HCT116 (cell line): ENCODE results near the gene ARHGEF19. TPM values are rescaled to one million over a fixed set of nuclear protein-coding genes. Genes with fewer than 3 reads are reported as not detected.
"Not testable (repeated sequence)": the region's sequence is repeated elsewhere in the genome, so short reads cannot be mapped to it uniquely, and the experiment has no call there.

Source experiments
- ATAC-seq: fragments of 200-7000 bp; cut with Tn5 transposase; 2 replicates; pipeline ENCODE4 v1.9.1; 2020; ENCODE audit warnings: mild to moderate bottlenecking, moderate library complexity
- BruUV-seq: library from RNA; stranded (reverse); fragments of 400-500 nt; replicated peaks from 2 replicates; lab custom pipeline; 2021; lab: Mats Ljungman, UMichigan
- CTCF ChIA-PET: fragments of 300-600 bp; sonication (Branson Sonifier 250); formaldehyde crosslinking; loops from one replicate; lab custom pipeline; 2021; ENCODE audit warnings: antibody characterized with exemption; lab: Charles Lee
- POLR2A ChIA-PET: fragments of 300-600, 350-600 bp; sonication (Branson Sonifier 250); formaldehyde crosslinking; loops from one replicate; lab custom pipeline; 2021; ENCODE audit warnings: antibody characterized with exemption; lab: Charles Lee
- RAD21 ChIA-PET, 2 experiments: fragments of 300-600 bp; sonication (Branson Sonifier 250); formaldehyde crosslinking; loops; one replicate each; lab custom pipeline; 2023; ENCODE audit warnings: low total read pairs in 2 of 2; ENCODE audit not compliant: uncharacterized antibody in 2 of 2, unreplicated experiment in 2 of 2, low non-redundant PET in 1 of 2; lab: Charles Lee
- DNase-seq: peaks from one replicate; pipeline ENCODE4 v3.0.0-alpha.2; 2010; ENCODE audit warnings: low read depth, low spot score
- H2AFZ ChIP-seq: fragments of 200-600 bp; shearing (Covaris generic), sonication (generic); 2 replicates; pipeline ENCODE4 v1.6.1; 2017; ENCODE audit warnings: low read depth, mixed run types, mixed read lengths, antibody characterized with exemption, low read length; ENCODE audit not compliant: poor library complexity, severe bottlenecking
- H3K27ac ChIP-seq: 2 replicates; pipeline ENCODE4 v1.5.1; 2012; ENCODE audit warnings: low read depth, low read length
- H3K27me3 ChIP-seq: fragments of 200-600 bp; sonication (generic); 2 replicates; pipeline ENCODE4 v1.6.1; 2016; ENCODE audit warnings: mixed run types, low read length, mixed read lengths; ENCODE audit not compliant: insufficient read depth
- H3K36me3 ChIP-seq, 2 experiments: fragments of 200-500 bp in 1 of 2; fragments of 200-600 bp in 1 of 2; sonication (Bioruptor generic) in 1 of 2; sonication (generic) in 1 of 2; 2 replicates each; pipeline versions ENCODE4 v1.5.1 to v1.6.1; 2014 to 2016; ENCODE audit warnings: low read length in 2 of 2, inconsistent platforms in 1 of 2, mixed read lengths in 1 of 2, mixed run types in 1 of 2; ENCODE audit not compliant: insufficient read depth in 2 of 2, control insufficient read depth in 1 of 2
- H3K4me1 ChIP-seq, 2 experiments: fragments of 200-600 bp in 1 of 2; sonication (generic) in 1 of 2; 2 replicates each; pipeline versions ENCODE4 v1.5.1 to v1.6.1; 2012 to 2017; ENCODE audit warnings: low read length in 2 of 2, inconsistent platforms in 1 of 2, mild to moderate bottlenecking in 1 of 2, mixed read lengths in 1 of 2, mixed run types in 1 of 2, moderate library complexity in 1 of 2; ENCODE audit not compliant: insufficient read depth in 2 of 2, control insufficient read depth in 1 of 2
- H3K4me2 ChIP-seq: fragments of 200-600 bp; sonication (generic); 2 replicates; pipeline ENCODE4 v1.6.1; 2017; ENCODE audit warnings: mixed run types, low read length, mixed read lengths
- H3K4me3 ChIP-seq, 2 experiments: fragments of 200-600 bp in 1 of 2; sonication (generic) in 1 of 2; replicated peaks in 1 of 2; 2 replicates each; pipeline ENCODE4 v1.5.1; 2011 to 2016; ENCODE audit warnings: low read length in 2 of 2, control low read depth in 1 of 2, low read depth in 1 of 2, mild to moderate bottlenecking in 1 of 2, mixed read lengths in 1 of 2, mixed run types in 1 of 2
- H3K79me2 ChIP-seq: fragments of 200-600 bp; sonication (generic); 2 replicates; pipeline ENCODE4 v1.6.1; 2017; ENCODE audit warnings: mild to moderate bottlenecking, mixed run types, low read length, moderate library complexity, mixed read lengths; ENCODE audit not compliant: insufficient read depth
- H3K9ac ChIP-seq: fragments of 200-600 bp; sonication (generic); 2 replicates; pipeline ENCODE4 v1.6.1; 2016; ENCODE audit warnings: low read length, mixed read lengths
- H3K9me2 ChIP-seq: fragments of 200-600 bp; sonication (generic), shearing (Covaris generic); 2 replicates; pipeline ENCODE4 v1.6.1; 2017; ENCODE audit warnings: mixed run types, mild to moderate bottlenecking, moderate library complexity; ENCODE audit not compliant: insufficient read depth
- H3K9me3 ChIP-seq, 2 experiments: fragments of 200-500 bp in 1 of 2; fragments of 200-600 bp in 1 of 2; sonication (Bioruptor generic) in 1 of 2; sonication (generic) in 1 of 2; 2 replicates each; pipeline ENCODE4 v1.6.1; 2014 to 2017; ENCODE audit warnings: low read length in 2 of 2, mixed read lengths in 2 of 2, inconsistent platforms in 1 of 2, low read depth in 1 of 2, mild to moderate bottlenecking in 1 of 2, mixed run types in 1 of 2, moderate library complexity in 1 of 2; ENCODE audit not compliant: control insufficient read depth in 1 of 2, insufficient read depth in 1 of 2
- H4K20me1 ChIP-seq: fragments of 200-600 bp; sonication (generic), shearing (Covaris generic); 2 replicates; pipeline ENCODE4 v1.6.1; 2017; ENCODE audit warnings: mixed run types, mild to moderate bottlenecking, moderate library complexity; ENCODE audit not compliant: insufficient read depth
- JUND ChIP-seq: IDR thresholded peaks from 2 replicates; pipeline ENCODE4 v1.6.1; 2012
- POLR2AphosphoS5 ChIP-seq: IDR thresholded peaks from 2 replicates; pipeline ENCODE4 v1.6.1; 2011; ENCODE audit warnings: mild to moderate bottlenecking, low read depth, low read length, moderate library complexity
- TCF7L2 ChIP-seq: IDR thresholded peaks from 2 replicates; pipeline ENCODE4 v1.7.0; 2011; ENCODE audit warnings: borderline replicate concordance, inconsistent platforms; ENCODE audit not compliant: insufficient read depth, insufficient read length; ENCODE audit errors: extremely low read depth
- intact Hi-C: fragments of 100-400 bp; cut with micrococcal nuclease; formaldehyde crosslinking; loops from 2 replicates; pipeline ENCODE4 v1.10.0; 2022
- total RNA-seq: library from RNA; stranded (reverse); gene quantifications from one replicate; pipeline ENCODE4 v1.2.1, GENCODE V29; 2021; ENCODE audit not compliant: unreplicated experiment

ARHGEF19 gene
- total RNA-seq, 1 experiment from 2014 or later: 59.7 TPM

DNA sequence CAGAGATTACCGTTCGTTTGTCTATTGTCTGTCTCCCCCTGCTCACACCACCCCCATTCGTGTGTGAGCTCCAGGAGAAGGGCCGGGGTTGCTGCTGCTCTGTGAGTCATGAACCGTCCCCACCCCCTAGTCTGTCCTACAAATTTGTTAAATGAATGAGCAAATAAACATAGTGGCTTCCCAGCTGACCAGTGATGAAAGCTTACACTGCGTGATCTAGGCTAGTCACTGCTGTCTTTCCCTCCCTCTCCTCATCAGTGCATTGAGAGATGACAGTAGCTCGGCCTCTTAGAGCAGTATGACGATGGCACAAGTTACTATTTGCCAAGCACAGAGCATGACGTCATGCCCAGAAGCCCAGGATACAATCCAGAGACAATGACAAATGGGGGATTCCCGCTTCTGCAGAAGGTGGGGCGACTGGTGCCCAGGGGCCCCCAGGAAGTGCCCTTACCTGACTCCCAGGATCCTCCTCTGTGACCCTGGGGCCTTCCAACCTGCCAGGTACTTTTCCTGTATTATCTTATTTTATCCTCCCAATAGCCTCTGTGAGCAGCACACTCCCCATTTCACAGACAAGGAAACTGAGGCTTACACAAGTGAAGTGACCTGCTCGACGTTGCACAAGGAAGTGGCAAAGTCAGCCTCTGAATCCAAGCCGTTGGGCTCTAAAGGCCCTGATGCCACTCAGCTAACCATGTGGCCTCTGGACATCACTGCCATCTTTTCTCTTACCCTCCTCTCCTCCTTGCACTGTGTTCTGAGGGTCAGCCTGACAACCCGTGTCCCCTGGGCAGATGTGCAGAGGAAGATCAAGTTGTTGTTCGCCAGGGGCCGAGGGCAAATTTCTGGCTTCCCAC, 48.0 kb downstream of the ARHGEF19 start:
- Histone ChIP-seq H3K9me2 (no peaks in the 10 kb centered on the region), H4K20me1 (no peaks in the 10 kb centered on the region), H3K9me3 (no peaks in the 10 kb centered on the region), H3K9ac (peak overlapping the region; percentile 36; the same call in 1 of the 2 replicates), H3K4me1 (peaks cover 67 to 94% of the 10 kb centered on the region in 2 experiments), H3K27ac (peak overlapping the region; percentile 27), H3K36me3 (no peaks in the 10 kb centered on the region), H3K4me2 (peak overlapping the region; percentile 86), H3K27me3 (no peaks in the 10 kb centered on the region), H2AFZ (no peak overlapping the region), H3K79me2 (no peaks in the 10 kb centered on the region), H3K4me3 (peak overlapping the region in 1 of 2 experiments; percentile 25; a peak in 1 of 4 replicates)
- RAD21 ChIA-PET: interaction anchor here in 1 of 2 experiments (0.9 kb wide), 1 partner anchor 19 kb away, joined by 3 read pairs; no protein-coding TSS in a partner anchor
- CTCF ChIA-PET: interaction anchor here (0.7 to 1.1 kb wide), 3 partner anchors 19 to 82 kb away, joined by 3 read pairs; no protein-coding TSS in a partner anchor
- no TSS peak for BruUV-seq
- no peak for DNase-seq
- POLR2A ChIA-PET: interaction anchor here (0.7 to 4.7 kb wide), 7 partner anchors 8 to 88 kb away, joined by 3 to 30 read pairs (median 11); no protein-coding TSS in a partner anchor
- intact Hi-C loops: no loop called here
- ATAC-seq: peak; percentile 31
- TF ChIP-seq TCF7L2: peak; percentile 33
- TF ChIP-seq POLR2AphosphoS5: peak; percentile 12; the same call in 1 of the 2 replicates
- no peak for TF ChIP-seq JUND

DNA sequence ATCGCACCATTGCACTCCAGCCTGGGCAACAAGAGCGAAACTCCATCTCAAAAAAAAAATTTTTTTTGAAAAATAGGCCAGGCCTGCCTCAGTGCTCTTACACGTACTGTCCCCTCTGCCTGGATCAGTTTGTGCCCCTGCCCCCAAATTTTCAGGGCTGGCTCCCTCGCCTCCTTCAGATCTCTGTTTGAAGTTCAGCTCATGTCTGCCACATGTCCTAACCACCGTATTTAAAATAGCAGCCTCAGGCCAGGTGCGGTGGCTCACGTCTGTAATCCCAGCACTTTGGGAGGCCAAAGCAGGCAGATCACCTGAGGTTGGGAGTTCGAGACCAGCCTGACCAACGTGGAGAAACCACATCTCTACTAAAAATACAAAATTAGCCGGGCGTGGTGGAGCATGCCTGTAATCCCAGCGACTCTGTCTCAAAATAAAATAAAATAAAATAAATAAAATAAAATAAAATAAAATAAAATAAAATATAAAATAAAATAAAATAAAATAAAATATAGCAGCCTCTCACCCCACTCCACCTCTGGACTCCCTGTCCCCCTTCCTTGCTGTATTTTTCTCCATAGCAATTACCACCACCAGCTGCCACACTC, 48.7 kb downstream of the ARHGEF19 start:
- H3K27me3 ChIP-seq, H3K79me2 ChIP-seq, H4K20me1 ChIP-seq, H3K9me2 ChIP-seq, intact Hi-C loops, ATAC-seq, H3K36me3 ChIP-seq, H2AFZ ChIP-seq, DNase-seq, H3K9me3 ChIP-seq, BruUV-seq: not testable (repeated sequence)
- peak overlapping the region; percentile 86 for H3K4me2 ChIP-seq
- ChIA-PET CTCF (interaction anchor here (0.7 to 1.3 kb wide), 3 partner anchors 18 to 85 kb away, joined by 3 read pairs; no protein-coding TSS in a partner anchor), RAD21 (interaction anchor here (0.9 to 1.1 kb wide), 2 partner anchors 8 to 18 kb away, joined by 3 read pairs; no protein-coding TSS in a partner anchor), POLR2A (interaction anchor here (1.1 to 4.7 kb wide), 7 partner anchors 7 to 23 kb away, joined by 3 to 30 read pairs (median 11); no protein-coding TSS in a partner anchor)
- peak overlapping the region in 1 of 2 experiments; percentile 25; a peak in 1 of 4 replicates for H3K4me3 ChIP-seq
- H3K4me1 ChIP-seq: peaks cover 67 to 94% of the 10 kb centered on the region in 2 experiments
- H3K27ac ChIP-seq: peak overlapping the region; percentile 25; the same call in 1 of the 2 replicates
- H3K9ac ChIP-seq: peak overlapping the region; percentile 36; the same call in 1 of the 2 replicates
